ENCODE results near the gene NTMT2. TPM values are rescaled to one million over a fixed set of nuclear protein-coding genes. Genes with fewer than 3 reads are reported as not detected.
"Not testable (repeated sequence)": the region's sequence is repeated elsewhere in the genome, so short reads cannot be mapped to it uniquely, and the experiment has no call there.

The NTMT2 gene
- total RNA-seq, 3 donors from 2014 or later (not counting 1 experiment from before 2014, with no cell fraction given): not detected

DNA sequence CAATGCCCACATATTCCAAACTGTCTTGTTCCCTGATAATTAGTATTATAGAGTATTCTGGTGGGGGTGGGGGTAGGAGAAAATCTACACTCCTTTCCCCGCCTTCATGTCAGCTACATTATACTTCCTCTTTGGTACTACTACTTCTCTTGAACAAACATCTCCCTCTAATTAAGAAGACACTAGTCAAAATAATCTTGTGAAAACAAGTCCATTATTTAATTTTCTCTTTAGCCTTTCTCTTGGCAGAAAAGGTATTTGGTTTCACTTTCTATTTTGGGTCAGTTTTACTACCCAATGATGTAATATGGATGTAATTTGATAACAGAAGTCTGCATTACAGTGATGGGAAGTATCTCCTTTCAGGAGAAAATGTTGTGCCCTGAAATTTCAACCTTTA is 22.5 kb downstream of the NTMT2 start:
- DNase-seq: no peak
- ATAC-seq: no peak
- Mint-ChIP-seq H3K27ac (peak overlapping the region in 1 of 2 donors; percentile 16), H3K4me1 (peaks cover 0 to 5% of the 10 kb centered on the region in 2 donors), H3K27me3 (ENCODE audit: low read depth in 2 of 2) (peaks cover 0 to 4% of the 10 kb centered on the region in 2 donors), H3K36me3 (no peaks in the 10 kb centered on the region), H3K9me3 (peaks cover 3 to 9% of the 10 kb centered on the region in 2 donors), H3K4me3 (no peak overlapping the region)
- no peaks in the 10 kb centered on the region for H3K36me3 ChIP-seq (ENCODE audit: control insufficient read depth, insufficient read depth, low read length)
- no peaks in the 10 kb centered on the region for H3K4me1 ChIP-seq (ENCODE audit: control insufficient read depth, insufficient read depth, low read length)
- no peak for TF ChIP-seq CTCF (IDR thresholded peaks at IDR 0.05)
- no peaks in the 10 kb centered on the region for H3K9me3 ChIP-seq (ENCODE audit: control insufficient read depth, insufficient read depth, low read length)
- no peak overlapping the region for H3K27ac ChIP-seq (ENCODE audit: low read length)
- H3K27me3 ChIP-seq (ENCODE audit: control insufficient read depth, insufficient read depth, low read length): no peaks in the 10 kb centered on the region
- WGBS (ENCODE audit: insufficient coverage): no CpG with 5 or more reads among the region's 1 CpG
- H3K4me3 ChIP-seq (ENCODE audit: low read length): no peak overlapping the region
- intact Hi-C loops (cut with micrococcal nuclease): no loop called here

- H3K4me3 Mint-ChIP-seq; DNase-seq; H3K27ac Mint-ChIP-seq; H3K9me3 Mint-ChIP-seq; H3K4me1 Mint-ChIP-seq; ATAC-seq; H3K27me3 Mint-ChIP-seq (ENCODE audit: low read depth in 2 of 2); H3K36me3 ChIP-seq (ENCODE audit: control insufficient read depth, insufficient read depth, low read length); intact Hi-C loops (cut with micrococcal nuclease); H3K36me3 Mint-ChIP-seq; H3K9me3 ChIP-seq (ENCODE audit: control insufficient read depth, insufficient read depth, low read length); H3K4me1 ChIP-seq (ENCODE audit: control insufficient read depth, insufficient read depth, low read length); H3K27me3 ChIP-seq (ENCODE audit: control insufficient read depth, insufficient read depth, low read length); H3K4me3 ChIP-seq (ENCODE audit: low read length); H3K27ac ChIP-seq (ENCODE audit: low read length): not testable (repeated sequence)
- WGBS (ENCODE audit: insufficient coverage): 94% methylated on average over 2 of the region's 4 CpGs
These were observed 24.8 kb downstream of the NTMT2 start for GRCh38 chr1:170170513-170170912.

DNA sequence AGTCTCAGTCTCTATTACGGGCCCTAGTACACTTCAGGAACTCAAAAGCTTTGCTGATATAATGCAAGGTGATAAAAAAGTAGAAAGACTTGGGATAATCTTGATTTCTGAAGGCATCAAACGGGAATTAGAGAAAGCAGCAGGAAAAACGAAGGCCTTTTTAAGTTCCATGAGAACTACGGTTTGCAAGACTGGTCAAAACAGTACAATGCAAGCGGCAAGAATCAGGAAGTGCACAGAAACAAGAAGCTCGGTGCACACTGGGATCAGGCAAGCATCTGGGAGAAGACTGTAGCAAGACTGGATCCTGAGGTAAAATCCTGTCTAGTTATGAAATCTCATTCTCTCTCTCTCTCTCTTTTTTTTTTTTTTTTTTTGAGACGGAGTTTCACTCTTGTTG is 28.6 kb downstream of the NTMT2 start:
- no peaks in the 10 kb centered on the region for H3K4me1 ChIP-seq (ENCODE audit: control insufficient read depth, insufficient read depth, low read length)
- intact Hi-C loops (cut with micrococcal nuclease): no loop called here
- no peak for TF ChIP-seq CTCF (IDR thresholded peaks at IDR 0.05)
- Mint-ChIP-seq H3K27me3 (ENCODE audit: low read depth in 2 of 2) (peaks cover 0 to 4% of the 10 kb centered on the region in 2 donors), H3K9me3 (peaks cover 3 to 9% of the 10 kb centered on the region in 2 donors), H3K4me3 (no peak overlapping the region), H3K36me3 (no peaks in the 10 kb centered on the region), H3K4me1 (no peaks in the 10 kb centered on the region), H3K27ac (no peak overlapping the region)
- 80% methylated on average over 7 of the region's 7 CpGs for WGBS (ENCODE audit: insufficient coverage)
- H3K27ac ChIP-seq (ENCODE audit: low read length): no peak overlapping the region
- H3K36me3 ChIP-seq (ENCODE audit: control insufficient read depth, insufficient read depth, low read length): no peaks in the 10 kb centered on the region
- no peak overlapping the region for H3K4me3 ChIP-seq (ENCODE audit: low read length)
- H3K27me3 ChIP-seq (ENCODE audit: control insufficient read depth, insufficient read depth, low read length): no peaks in the 10 kb centered on the region
- DNase-seq (no peak), ATAC-seq (no peak)
- no peaks in the 10 kb centered on the region for H3K9me3 ChIP-seq (ENCODE audit: control insufficient read depth, insufficient read depth, low read length)

DNA sequence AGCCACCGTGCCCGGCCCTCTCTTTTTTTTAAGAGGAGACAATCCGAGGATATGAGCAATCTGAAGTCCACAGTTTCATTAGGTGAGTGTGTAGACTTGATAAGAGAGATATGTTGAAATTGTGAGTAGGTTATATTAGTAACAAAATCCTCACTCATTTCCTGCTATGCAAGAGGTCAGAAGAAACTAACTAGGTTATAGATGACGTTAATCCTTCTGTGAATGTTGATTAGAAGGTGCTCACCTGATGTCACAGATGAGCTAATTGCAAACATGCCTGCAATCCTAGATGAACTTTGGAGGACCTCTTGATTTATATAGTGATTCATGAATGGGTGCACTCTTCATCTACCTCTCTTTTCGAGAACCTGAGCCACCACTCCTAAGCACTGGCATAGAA is 29.3 kb downstream of the NTMT2 start:
- no peak overlapping the region for H3K4me3 ChIP-seq (ENCODE audit: low read length)
- no peaks in the 10 kb centered on the region for H3K4me1 Mint-ChIP-seq
- H3K9me3 ChIP-seq (ENCODE audit: control insufficient read depth, insufficient read depth, low read length): no peaks in the 10 kb centered on the region
- no peak overlapping the region for H3K4me3 Mint-ChIP-seq
- no peak for TF ChIP-seq CTCF (IDR thresholded peaks at IDR 0.05)
- peaks cover 3 to 9% of the 10 kb centered on the region in 2 donors for H3K9me3 Mint-ChIP-seq
- H3K36me3 ChIP-seq (ENCODE audit: control insufficient read depth, insufficient read depth, low read length): no peaks in the 10 kb centered on the region
- no peak overlapping the region for H3K27ac Mint-ChIP-seq
- no peaks in the 10 kb centered on the region for H3K27me3 ChIP-seq (ENCODE audit: control insufficient read depth, insufficient read depth, low read length)
- H3K27me3 Mint-ChIP-seq (ENCODE audit: low read depth in 2 of 2): peaks cover 0 to 4% of the 10 kb centered on the region in 2 donors
- no peak for DNase-seq
- H3K36me3 Mint-ChIP-seq: no peaks in the 10 kb centered on the region
- intact Hi-C loops (cut with micrococcal nuclease): no loop called here
- H3K27ac ChIP-seq (ENCODE audit: low read length): no peak overlapping the region
- WGBS (ENCODE audit: insufficient coverage): 85% methylated on average over 4 of the region's 5 CpGs
- H3K4me1 ChIP-seq (ENCODE audit: control insufficient read depth, insufficient read depth, low read length): no peaks in the 10 kb centered on the region
- ATAC-seq: no peak
